ENCODE results near the gene NUBPL. TPM values are rescaled to one million over a fixed set of nuclear protein-coding genes. Genes with fewer than 3 reads are reported as not detected.

NUBPL gene, protein sequence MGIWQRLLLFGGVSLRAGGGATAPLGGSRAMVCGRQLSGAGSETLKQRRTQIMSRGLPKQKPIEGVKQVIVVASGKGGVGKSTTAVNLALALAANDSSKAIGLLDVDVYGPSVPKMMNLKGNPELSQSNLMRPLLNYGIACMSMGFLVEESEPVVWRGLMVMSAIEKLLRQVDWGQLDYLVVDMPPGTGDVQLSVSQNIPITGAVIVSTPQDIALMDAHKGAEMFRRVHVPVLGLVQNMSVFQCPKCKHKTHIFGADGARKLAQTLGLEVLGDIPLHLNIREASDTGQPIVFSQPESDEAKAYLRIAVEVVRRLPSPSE
- total RNA-seq: 8.6 and 9.5 TPM in 2 replicates

DNA sequence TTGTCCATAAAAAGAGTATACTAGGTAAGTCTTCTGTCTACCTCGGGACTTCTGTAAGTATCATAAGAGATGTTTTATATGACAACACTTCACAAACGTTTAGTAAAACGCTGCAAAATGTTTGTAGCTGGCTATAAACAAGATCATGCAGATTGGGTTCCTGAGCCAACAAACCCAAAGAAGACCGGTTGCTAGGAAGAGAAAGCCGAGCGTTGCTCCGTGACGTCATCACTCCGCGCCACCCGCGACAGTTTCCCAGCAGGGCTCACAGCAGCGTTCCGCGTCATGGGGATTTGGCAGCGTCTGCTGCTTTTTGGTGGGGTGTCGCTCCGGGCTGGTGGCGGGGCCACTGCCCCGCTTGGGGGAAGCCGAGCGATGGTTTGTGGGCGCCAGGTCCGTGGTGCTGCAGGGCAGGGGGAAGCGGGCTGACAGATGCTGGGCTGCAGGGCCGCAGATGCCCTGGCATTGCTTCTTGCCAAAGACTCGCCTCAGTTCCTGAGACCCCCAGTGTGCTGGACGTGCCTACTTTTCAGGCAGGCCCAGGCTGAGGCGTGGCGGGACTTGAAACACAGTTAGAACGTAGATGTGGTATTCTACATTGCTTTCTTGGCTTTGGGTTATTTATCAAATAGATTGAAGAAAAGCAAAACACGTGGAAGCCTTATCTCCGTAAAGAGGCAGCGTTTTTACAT is at the start of gene NUBPL:
Gene NUBPL (plus strand): TSS at position 250 of the 692 bp plus-strand sequence. CDS start 36 bp downstream, at position 286.

Other genes starting within 250 kb of the NUBPL start
- gene HEATR5A, start 140.9 kb upstream of the NUBPL start, total RNA-seq: 75.1 and 75.9 TPM in 2 replicates
- gene DTD2, start 103.9 kb upstream of the NUBPL start, total RNA-seq: 40.2 and 53.6 TPM in 2 replicates
- not detected in 2 replicates for gene GPR33, start 73.4 kb upstream of the NUBPL start, total RNA-seq

Measured in smooth muscle cell of bladder (primary cell).